ENCODE measurements around the gene ADGRB2.

- TF ChIP-seq CTCF (conservative IDR thresholded peaks at IDR 0.05; ENCODE audit: low read length), result no peak
- no peak for TF ChIP-seq EZH2phosphoT487 (IDR thresholded peaks at IDR 0.05; ENCODE audit: borderline replicate concordance, low read depth, low read length)
These were observed 35.2 kb upstream of the ADGRB2 start for GRCh38 chr1:31799196-31799894.

Data from OCI-LY7 (cell line).